HepG2 (cell line): Measurements from ENCODE around the gene CCL8.

ENCODE experiments used
- KDM1A ChIP-seq: IDR thresholded peaks from 2 replicates; pipeline ENCODE4 v1.6.1; 2016; ENCODE audit warnings: missing compliant biosample characterization
- MZF1 ChIP-seq: sonication (generic); formaldehyde crosslinking; IDR thresholded peaks from 2 replicates; pipeline ENCODE4 v1.8.1; 2023; ENCODE audit warnings: mild to moderate bottlenecking, missing genetic modification reagents, borderline replicate concordance
- PHF21A ChIP-seq: sonication (generic); formaldehyde crosslinking; IDR thresholded peaks from 2 replicates; pipeline ENCODE4 v1.5.0; 2020; ENCODE audit warnings: mild to moderate bottlenecking, missing genetic modification reagents
- POLR2AphosphoS5 ChIP-seq: IDR thresholded peaks from 2 replicates; pipeline ENCODE4 v1.6.1; 2012; ENCODE audit warnings: low read depth, low read length
- RXRA ChIP-seq: sonication (generic); formaldehyde crosslinking; IDR thresholded peaks from 2 replicates; pipeline ENCODE4 v1.5.1; 2020; ENCODE audit warnings: missing genetic modification reagents
- SMC3 ChIP-seq: IDR thresholded peaks from 2 replicates; pipeline ENCODE4 v1.6.1; 2011; ENCODE audit warnings: low read length, improper control_type of control experiment
- TBL1XR1 ChIP-seq: fragments of 150-350 bp; IDR thresholded peaks from 2 replicates; pipeline ENCODE4 v1.6.1; 2014; ENCODE audit warnings: borderline replicate concordance, low read length; ENCODE audit not compliant: partially characterized antibody
- ZNF24 ChIP-seq: fragments of 450-650 bp; IDR thresholded peaks from 2 replicates; pipeline ENCODE4 v1.6.1; 2017; ENCODE audit warnings: antibody characterized with exemption, mild to moderate bottlenecking
- ZNF776 ChIP-seq: sonication (generic); formaldehyde crosslinking; IDR thresholded peaks from 2 replicates; pipeline ENCODE4 v1.4.0; 2020; ENCODE audit warnings: mild to moderate bottlenecking, missing genetic modification reagents
- TF ChIP-seq, protein P1 (sequence below): sonication (generic); formaldehyde crosslinking; IDR thresholded peaks from 2 replicates; pipeline ENCODE4 v1.5.0; 2020; ENCODE audit warnings: mild to moderate bottlenecking, missing genetic modification reagents, moderate library complexity
- TF ChIP-seq, protein P2 (sequence below): sonication (generic); formaldehyde crosslinking; IDR thresholded peaks from 2 replicates; pipeline ENCODE4 v1.4.0; 2020; ENCODE audit warnings: missing genetic modification reagents
- TF ChIP-seq, protein P3 (sequence below): sonication (generic); formaldehyde crosslinking; IDR thresholded peaks from 2 replicates; pipeline ENCODE4 v1.4.0; 2020; ENCODE audit warnings: missing genetic modification reagents
- TF ChIP-seq, protein P4 (sequence below), 2 experiments: IDR thresholded peaks; 2 replicates each; pipeline ENCODE4 v1.6.1; 2011 to 2012; ENCODE audit warnings: low read length in 2 of 2, borderline replicate concordance in 1 of 2, low read depth in 1 of 2, mild to moderate bottlenecking in 1 of 2, moderate library complexity in 1 of 2

DNA sequence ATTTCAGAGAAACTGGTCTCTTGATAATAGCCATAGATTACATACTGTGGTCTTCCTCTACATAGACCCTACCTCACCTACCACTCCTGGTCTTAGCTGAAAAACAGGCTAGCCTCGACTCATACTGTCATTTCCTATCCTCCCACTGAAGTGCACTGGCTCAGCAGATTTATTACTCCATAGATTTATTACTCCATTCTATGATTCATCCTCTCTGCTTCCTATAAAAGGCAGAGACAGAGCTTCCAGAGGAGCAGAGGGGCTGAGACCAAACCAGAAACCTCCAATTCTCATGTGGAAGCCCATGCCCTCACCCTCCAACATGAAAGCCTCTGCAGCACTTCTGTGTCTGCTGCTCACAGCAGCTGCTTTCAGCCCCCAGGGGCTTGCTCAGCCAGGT, 49.3 kb upstream of the CCL8 start, which contains the start of gene CCL7:
- TF ChIP-seq, protein P1, sequence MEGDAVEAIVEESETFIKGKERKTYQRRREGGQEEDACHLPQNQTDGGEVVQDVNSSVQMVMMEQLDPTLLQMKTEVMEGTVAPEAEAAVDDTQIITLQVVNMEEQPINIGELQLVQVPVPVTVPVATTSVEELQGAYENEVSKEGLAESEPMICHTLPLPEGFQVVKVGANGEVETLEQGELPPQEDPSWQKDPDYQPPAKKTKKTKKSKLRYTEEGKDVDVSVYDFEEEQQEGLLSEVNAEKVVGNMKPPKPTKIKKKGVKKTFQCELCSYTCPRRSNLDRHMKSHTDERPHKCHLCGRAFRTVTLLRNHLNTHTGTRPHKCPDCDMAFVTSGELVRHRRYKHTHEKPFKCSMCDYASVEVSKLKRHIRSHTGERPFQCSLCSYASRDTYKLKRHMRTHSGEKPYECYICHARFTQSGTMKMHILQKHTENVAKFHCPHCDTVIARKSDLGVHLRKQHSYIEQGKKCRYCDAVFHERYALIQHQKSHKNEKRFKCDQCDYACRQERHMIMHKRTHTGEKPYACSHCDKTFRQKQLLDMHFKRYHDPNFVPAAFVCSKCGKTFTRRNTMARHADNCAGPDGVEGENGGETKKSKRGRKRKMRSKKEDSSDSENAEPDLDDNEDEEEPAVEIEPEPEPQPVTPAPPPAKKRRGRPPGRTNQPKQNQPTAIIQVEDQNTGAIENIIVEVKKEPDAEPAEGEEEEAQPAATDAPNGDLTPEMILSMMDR: no peak
- TF ChIP-seq MZF1 (no peak), TBL1XR1 (no peak), SMC3 (no peak), KDM1A (CRISPR knock-in tag) (no peak), ZNF776 (CRISPR knock-in tag) (no peak), RXRA (no peak), POLR2AphosphoS5 (no peak), PHF21A (no peak), ZNF24 (no peak)
- TF ChIP-seq, protein P2, sequence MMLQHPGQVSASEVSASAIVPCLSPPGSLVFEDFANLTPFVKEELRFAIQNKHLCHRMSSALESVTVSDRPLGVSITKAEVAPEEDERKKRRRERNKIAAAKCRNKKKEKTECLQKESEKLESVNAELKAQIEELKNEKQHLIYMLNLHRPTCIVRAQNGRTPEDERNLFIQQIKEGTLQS: no peak
- TF ChIP-seq, protein P3, sequence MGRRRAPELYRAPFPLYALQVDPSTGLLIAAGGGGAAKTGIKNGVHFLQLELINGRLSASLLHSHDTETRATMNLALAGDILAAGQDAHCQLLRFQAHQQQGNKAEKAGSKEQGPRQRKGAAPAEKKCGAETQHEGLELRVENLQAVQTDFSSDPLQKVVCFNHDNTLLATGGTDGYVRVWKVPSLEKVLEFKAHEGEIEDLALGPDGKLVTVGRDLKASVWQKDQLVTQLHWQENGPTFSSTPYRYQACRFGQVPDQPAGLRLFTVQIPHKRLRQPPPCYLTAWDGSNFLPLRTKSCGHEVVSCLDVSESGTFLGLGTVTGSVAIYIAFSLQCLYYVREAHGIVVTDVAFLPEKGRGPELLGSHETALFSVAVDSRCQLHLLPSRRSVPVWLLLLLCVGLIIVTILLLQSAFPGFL (CRISPR knock-in tag): no peak
- TF ChIP-seq, protein P4, sequence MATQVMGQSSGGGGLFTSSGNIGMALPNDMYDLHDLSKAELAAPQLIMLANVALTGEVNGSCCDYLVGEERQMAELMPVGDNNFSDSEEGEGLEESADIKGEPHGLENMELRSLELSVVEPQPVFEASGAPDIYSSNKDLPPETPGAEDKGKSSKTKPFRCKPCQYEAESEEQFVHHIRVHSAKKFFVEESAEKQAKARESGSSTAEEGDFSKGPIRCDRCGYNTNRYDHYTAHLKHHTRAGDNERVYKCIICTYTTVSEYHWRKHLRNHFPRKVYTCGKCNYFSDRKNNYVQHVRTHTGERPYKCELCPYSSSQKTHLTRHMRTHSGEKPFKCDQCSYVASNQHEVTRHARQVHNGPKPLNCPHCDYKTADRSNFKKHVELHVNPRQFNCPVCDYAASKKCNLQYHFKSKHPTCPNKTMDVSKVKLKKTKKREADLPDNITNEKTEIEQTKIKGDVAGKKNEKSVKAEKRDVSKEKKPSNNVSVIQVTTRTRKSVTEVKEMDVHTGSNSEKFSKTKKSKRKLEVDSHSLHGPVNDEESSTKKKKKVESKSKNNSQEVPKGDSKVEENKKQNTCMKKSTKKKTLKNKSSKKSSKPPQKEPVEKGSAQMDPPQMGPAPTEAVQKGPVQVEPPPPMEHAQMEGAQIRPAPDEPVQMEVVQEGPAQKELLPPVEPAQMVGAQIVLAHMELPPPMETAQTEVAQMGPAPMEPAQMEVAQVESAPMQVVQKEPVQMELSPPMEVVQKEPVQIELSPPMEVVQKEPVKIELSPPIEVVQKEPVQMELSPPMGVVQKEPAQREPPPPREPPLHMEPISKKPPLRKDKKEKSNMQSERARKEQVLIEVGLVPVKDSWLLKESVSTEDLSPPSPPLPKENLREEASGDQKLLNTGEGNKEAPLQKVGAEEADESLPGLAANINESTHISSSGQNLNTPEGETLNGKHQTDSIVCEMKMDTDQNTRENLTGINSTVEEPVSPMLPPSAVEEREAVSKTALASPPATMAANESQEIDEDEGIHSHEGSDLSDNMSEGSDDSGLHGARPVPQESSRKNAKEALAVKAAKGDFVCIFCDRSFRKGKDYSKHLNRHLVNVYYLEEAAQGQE (IDR thresholded peaks at IDR 0.05; ENCODE audit: borderline replicate concordance in 1 of 2, low read depth in 1 of 2, low read length in 2 of 2): no peak
